Esophagus muscularis mucosa (tissue), 4 donors: Measurements from ENCODE around the gene P2RX2. TPM values are rescaled to one million over a fixed set of nuclear protein-coding genes. Genes with fewer than 3 reads are reported as not detected.

Experiments
- DNase-seq: peaks from one replicate; pipeline ENCODE4 v3.0.0-alpha.2; 2017; ENCODE audit errors: extremely low spot score
- H3K27ac ChIP-seq, 4 donors: fragments of 200-600 bp; sonication (generic); replicated peaks in 1 of 4; 1 replicate in 3 of 4; 2 replicates in 1 of 4; pipeline ENCODE4 v1.5.1; 2016 to 2019; ENCODE audit warnings: mild to moderate bottlenecking in 1 of 4
- H3K27me3 ChIP-seq, 4 donors: fragments of 200-600 bp; sonication (generic); one replicate each; pipeline versions ENCODE4 v1.5.1 to v1.6.0; 2016 to 2019
- H3K36me3 ChIP-seq, 4 donors: fragments of 200-600 bp; sonication (generic); one replicate each; pipeline ENCODE4 v1.5.1; 2016 to 2019
- H3K4me1 ChIP-seq, 4 donors: fragments of 200-600 bp; sonication (generic); one replicate each; pipeline ENCODE4 v1.5.1; 2016 to 2019
- H3K4me3 ChIP-seq, 4 donors: fragments of 200-600 bp; sonication (generic); 1 replicate in 2 of 4; 2 replicates in 2 of 4; pipeline ENCODE4 v1.5.1; 2016 to 2019; ENCODE audit warnings: mild to moderate bottlenecking in 4 of 4, moderate library complexity in 1 of 4
- H3K9me3 ChIP-seq, 4 donors: fragments of 200-600 bp; sonication (generic); 1 replicate in 3 of 4; 2 replicates in 1 of 4; pipeline ENCODE4 v1.5.1; 2016 to 2019
- EP300 ChIP-seq: sonication (generic); formaldehyde crosslinking; IDR thresholded peaks from one replicate; pipeline ENCODE4 v1.6.1; 2017; ENCODE audit warnings: antibody characterized with exemption
- POLR2A ChIP-seq: fragments of 450-650 bp; IDR thresholded peaks from one replicate; pipeline ENCODE4 v1.6.1; 2017; ENCODE audit warnings: antibody characterized with exemption, moderate library complexity, mild to moderate bottlenecking, low read depth
- POLR2AphosphoS5 ChIP-seq, 2 donors: sonication (generic); formaldehyde crosslinking; IDR thresholded peaks; one replicate each; pipeline ENCODE4 v1.6.1; 2017; ENCODE audit warnings: antibody characterized with exemption in 2 of 2
- WGBS: methylation state at CpG from one replicate; pipeline ENCODE4 v1.1.5; 2018; 5-methylcytosine and 5-hydroxymethylcytosine counted together
- intact Hi-C: fragments of 100-400 bp; cut with DNase I; formaldehyde crosslinking; loops from one replicate; pipeline ENCODE4 v1.15.1; 2023
- total RNA-seq, 4 donors: library from RNA; depleted of rRNA; stranded (reverse); fragments of >200 nt; gene quantifications; one replicate each; pipeline versions ENCODE4 v1.1.0 to v1.2.1, GENCODE V29; 2016
- TF ChIP-seq, protein P1 (sequence below), 3 experiments: fragments of 200-600 bp in 2 of 3; fragments of 450-650 bp in 1 of 3; sonication (generic) in 2 of 3; IDR thresholded peaks; one replicate each; pipeline ENCODE4 v1.5.1; 2017 to 2019; ENCODE audit warnings: antibody characterized with exemption in 3 of 3, mild to moderate bottlenecking in 2 of 3, moderate library complexity in 1 of 3

The P2RX2 gene
- total RNA-seq, 4 donors from 2014 or later, result 1.7 to 4.1 (median 3.7) TPM

DNA sequence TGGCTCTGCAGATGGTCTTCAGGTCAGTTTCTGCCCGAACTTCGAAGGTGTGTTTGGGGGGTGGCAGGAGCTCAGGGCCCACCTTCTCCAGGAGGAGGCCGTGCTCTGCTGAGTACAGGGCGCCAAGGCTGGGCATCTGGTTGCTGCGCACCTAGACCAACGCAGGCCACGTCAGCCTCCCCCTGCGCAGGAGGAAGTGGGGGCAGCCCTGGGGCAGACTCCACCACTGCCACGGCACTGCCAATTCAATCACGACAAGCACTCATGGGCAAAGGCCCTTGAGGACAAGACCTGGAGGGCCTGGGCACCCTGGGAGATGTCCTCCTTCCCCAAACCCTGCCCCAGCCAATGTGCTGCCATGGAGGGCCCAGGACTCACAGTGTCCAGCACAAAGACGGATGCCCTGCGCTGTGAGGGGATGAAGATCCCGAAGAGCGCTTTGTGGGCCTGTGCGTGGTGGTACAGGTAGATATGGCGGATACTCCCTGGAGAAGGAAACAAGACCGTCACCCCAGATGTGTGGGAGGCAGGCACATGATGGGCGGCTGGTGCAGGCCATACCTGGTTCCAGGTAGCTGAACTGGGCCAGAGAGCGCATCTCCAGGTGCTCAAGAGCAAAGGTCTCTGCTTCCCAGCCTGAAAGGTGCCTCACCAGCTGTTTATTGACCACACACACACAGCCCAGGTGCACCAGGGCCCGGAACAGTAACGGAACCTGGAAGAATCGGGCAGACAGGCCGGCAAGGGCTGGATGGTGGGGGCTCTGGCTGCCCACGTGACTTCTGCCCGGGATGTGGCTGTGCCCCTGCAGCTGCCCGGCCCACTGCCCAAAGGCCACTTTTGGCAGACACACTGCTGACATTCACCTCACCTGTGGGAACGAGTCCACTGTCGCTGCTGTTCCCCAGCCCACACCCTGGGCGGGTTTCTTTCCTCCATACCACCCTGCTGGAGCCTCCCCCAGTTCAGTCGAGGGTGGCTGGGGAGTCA, 24.6 kb downstream of the P2RX2 start:
- Histone ChIP-seq H3K36me3 (peaks cover 36 to 88% (median 63%) of the 10 kb centered on the region in 4 donors), H3K4me1 (peaks cover 0 to 5% (median 0%) of the 10 kb centered on the region in 4 donors), H3K27me3 (no peaks in the 10 kb centered on the region), H3K4me3 (no peak overlapping the region), H3K9me3 (no peaks in the 10 kb centered on the region), H3K27ac (no peak overlapping the region)
- intact Hi-C loops, result no loop called here
- WGBS, result 93% methylated on average over 16 of the region's 30 CpGs
- no peak for DNase-seq
- TF ChIP-seq, protein P1, sequence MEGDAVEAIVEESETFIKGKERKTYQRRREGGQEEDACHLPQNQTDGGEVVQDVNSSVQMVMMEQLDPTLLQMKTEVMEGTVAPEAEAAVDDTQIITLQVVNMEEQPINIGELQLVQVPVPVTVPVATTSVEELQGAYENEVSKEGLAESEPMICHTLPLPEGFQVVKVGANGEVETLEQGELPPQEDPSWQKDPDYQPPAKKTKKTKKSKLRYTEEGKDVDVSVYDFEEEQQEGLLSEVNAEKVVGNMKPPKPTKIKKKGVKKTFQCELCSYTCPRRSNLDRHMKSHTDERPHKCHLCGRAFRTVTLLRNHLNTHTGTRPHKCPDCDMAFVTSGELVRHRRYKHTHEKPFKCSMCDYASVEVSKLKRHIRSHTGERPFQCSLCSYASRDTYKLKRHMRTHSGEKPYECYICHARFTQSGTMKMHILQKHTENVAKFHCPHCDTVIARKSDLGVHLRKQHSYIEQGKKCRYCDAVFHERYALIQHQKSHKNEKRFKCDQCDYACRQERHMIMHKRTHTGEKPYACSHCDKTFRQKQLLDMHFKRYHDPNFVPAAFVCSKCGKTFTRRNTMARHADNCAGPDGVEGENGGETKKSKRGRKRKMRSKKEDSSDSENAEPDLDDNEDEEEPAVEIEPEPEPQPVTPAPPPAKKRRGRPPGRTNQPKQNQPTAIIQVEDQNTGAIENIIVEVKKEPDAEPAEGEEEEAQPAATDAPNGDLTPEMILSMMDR (IDR thresholded peaks at IDR 0.05), result no peak
- TF ChIP-seq EP300 (no peak), POLR2AphosphoS5 (IDR thresholded peaks at IDR 0.05) (no peak), POLR2A (no peak)

DNA sequence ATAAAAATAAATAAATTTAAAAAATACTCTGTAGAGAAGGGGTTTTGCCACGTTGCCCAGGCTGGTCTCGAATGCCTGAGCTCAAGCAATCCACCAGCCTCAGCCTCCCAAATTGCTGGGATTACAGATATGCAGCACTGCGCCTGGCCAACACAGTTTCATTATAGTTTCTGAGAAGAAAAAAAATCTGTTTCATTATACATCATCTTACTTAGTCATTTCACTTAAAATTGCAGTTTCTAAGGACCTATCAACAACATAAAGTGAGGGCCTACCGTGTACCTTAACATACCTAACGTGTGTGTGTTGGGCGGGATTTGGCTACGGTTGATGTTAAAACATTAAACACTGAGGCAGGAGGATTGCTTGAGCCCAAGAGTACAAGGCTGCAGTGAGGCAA, 28.3 kb downstream of the P2RX2 start:
- peaks cover 38 to 87% (median 61%) of the 10 kb centered on the region in 4 donors for H3K36me3 ChIP-seq
- H3K27ac ChIP-seq, result no peak overlapping the region
- 96% methylated on average over 7 of the region's 7 CpGs for WGBS
- intact Hi-C loops, result no loop called here
- no peak for DNase-seq
- TF ChIP-seq POLR2AphosphoS5 (IDR thresholded peaks at IDR 0.05) (no peak), POLR2A (no peak), EP300 (no peak)
- TF ChIP-seq, protein P1 (IDR thresholded peaks at IDR 0.05), result no peak
- H3K4me1 ChIP-seq, result no peaks in the 10 kb centered on the region
- H3K9me3 ChIP-seq, result no peaks in the 10 kb centered on the region
- H3K4me3 ChIP-seq, result no peak overlapping the region
- H3K27me3 ChIP-seq, result no peaks in the 10 kb centered on the region

DNA sequence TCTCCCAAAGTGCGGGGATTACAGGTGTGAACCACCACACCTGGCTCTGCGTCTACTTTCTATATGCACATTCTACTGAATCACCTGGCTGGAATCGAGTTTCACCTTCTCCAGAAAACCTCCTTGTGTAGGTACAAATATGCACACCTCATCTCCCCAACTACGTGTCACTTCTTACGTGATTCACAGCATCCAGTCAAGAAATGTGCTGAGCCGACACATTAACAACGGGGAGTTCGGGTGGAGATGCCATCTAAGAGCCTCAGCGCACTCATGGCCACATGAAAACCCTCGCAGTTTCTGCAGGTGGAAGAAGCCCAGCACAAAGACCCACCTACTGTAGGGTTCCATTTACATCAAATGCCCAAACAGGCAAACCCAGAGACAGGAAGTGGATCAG, 29.3 kb downstream of the P2RX2 start:
- H3K9me3 ChIP-seq, result no peaks in the 10 kb centered on the region
- 92% methylated on average over 10 of the region's 10 CpGs for WGBS
- TF ChIP-seq POLR2A, result no peak
- TF ChIP-seq, protein P1 (IDR thresholded peaks at IDR 0.05), result no peak
- no peak for TF ChIP-seq EP300
- TF ChIP-seq POLR2AphosphoS5 (IDR thresholded peaks at IDR 0.05), result no peak
- peaks cover 29 to 87% (median 57%) of the 10 kb centered on the region in 4 donors for H3K36me3 ChIP-seq
- DNase-seq, result no peak
- no peaks in the 10 kb centered on the region for H3K27me3 ChIP-seq
- H3K27ac ChIP-seq, result no peak overlapping the region
- no peak overlapping the region for H3K4me3 ChIP-seq
- H3K4me1 ChIP-seq, result no peaks in the 10 kb centered on the region
- intact Hi-C loops, result no loop called here

DNA sequence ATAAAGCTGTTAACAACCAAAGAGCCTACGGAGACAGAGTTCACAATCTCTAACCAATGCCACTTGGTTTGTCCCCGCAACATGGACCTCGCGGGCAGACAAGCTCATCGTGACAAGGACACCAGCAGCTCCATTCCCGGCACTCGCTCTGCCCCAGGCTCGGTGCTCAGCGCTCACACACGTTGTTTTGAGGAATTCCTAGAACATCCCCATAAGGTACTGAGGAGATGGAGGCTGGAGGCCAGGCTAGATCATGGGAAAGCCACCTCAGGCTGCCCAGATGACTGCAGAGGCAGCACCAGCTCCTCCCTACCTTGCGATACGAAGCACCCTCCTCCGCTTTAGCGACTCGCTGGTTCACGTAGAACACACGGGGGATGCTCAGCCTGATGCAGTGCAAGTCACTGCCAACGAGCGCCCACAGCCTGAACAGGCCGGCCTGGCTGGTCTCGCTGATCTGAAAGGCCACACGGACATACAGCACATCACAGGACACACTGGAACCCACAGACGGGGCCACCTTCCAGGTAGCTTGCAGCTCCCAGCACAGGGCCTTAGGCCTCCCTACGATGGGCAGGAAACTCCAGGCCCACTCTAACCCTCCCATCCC, 30.1 kb downstream of the P2RX2 start:
- DNase-seq, result no peak
- no peak overlapping the region for H3K27ac ChIP-seq
- intact Hi-C loops, result no loop called here
- no peaks in the 10 kb centered on the region for H3K27me3 ChIP-seq
- no peak overlapping the region for H3K4me3 ChIP-seq
- WGBS, result 94% methylated on average over 22 of the region's 24 CpGs
- TF ChIP-seq EP300 (no peak), POLR2A (no peak), POLR2AphosphoS5 (IDR thresholded peaks at IDR 0.05) (no peak)
- TF ChIP-seq, protein P1 (IDR thresholded peaks at IDR 0.05), result no peak
- H3K4me1 ChIP-seq, result no peaks in the 10 kb centered on the region
- H3K36me3 ChIP-seq, result peaks cover 29 to 87% (median 55%) of the 10 kb centered on the region in 4 donors
- H3K9me3 ChIP-seq, result no peaks in the 10 kb centered on the region
